Spinal cord (tissue), 10 donors: ENCODE results near the gene PTCH1. TPM values are rescaled to one million over a fixed set of nuclear protein-coding genes. Genes with fewer than 3 reads are reported as not detected.

Experiments used
- DNase-seq, 6 donors: peaks; one replicate each; pipeline versions ENCODE4 v3.0.0 to v3.0.0-alpha.2; 2013 to 2015; ENCODE audit warnings: low spot score in 6 of 6, low read depth in 4 of 6
- H3K27ac ChIP-seq: one replicate; pipeline ENCODE4 v1.5.1; 2013; ENCODE audit warnings: low read depth, low read length, control low read depth
- H3K27me3 ChIP-seq: one replicate; pipeline ENCODE4 v1.6.1; 2013; ENCODE audit warnings: low read length; ENCODE audit not compliant: control insufficient read depth, insufficient read depth
- H3K36me3 ChIP-seq: one replicate; pipeline ENCODE4 v1.6.1; 2013; ENCODE audit warnings: low read length; ENCODE audit not compliant: control insufficient read depth, insufficient read depth
- H3K4me1 ChIP-seq: one replicate; pipeline ENCODE4 v1.6.1; 2013; ENCODE audit warnings: low read length; ENCODE audit not compliant: control insufficient read depth, insufficient read depth
- H3K4me3 ChIP-seq: one replicate; pipeline ENCODE4 v1.5.1; 2013; ENCODE audit warnings: low read depth, low read length, control low read depth
- H3K9me3 ChIP-seq: one replicate; pipeline ENCODE4 v1.6.1; 2013; ENCODE audit warnings: low read length; ENCODE audit not compliant: control insufficient read depth, insufficient read depth
- WGBS: methylation state at CpG from one replicate; pipeline ENCODE4 v1.1.5; 2013; ENCODE audit warnings: missing lambda C conversion rate; ENCODE audit not compliant: insufficient coverage; 5-methylcytosine and 5-hydroxymethylcytosine counted together
- polyA plus RNA-seq, 2 donors: library from polyadenylated mRNA; unstranded; fragments of 120-200 nt; gene quantifications; one replicate each; pipeline ENCODE4 v1.2.1, GENCODE V29; 2013; ENCODE audit not compliant: insufficient read length in 2 of 2
- total RNA-seq, 2 donors: library from RNA; depleted of rRNA in 1 of 2; stranded (reverse); fragments of 120-200 nt in 1 of 2; fragments of >200 nt in 1 of 2; gene quantifications; one replicate each; pipeline versions ENCODE4 v1.2.3 to v1.2.4, GENCODE V29; 2013 to 2014
- donor health status: healthy.

The PTCH1 gene
- total and polyA plus RNA-seq, 4 donors, result 24.2 to 76.7 (median 45.2) TPM

GRCh38 chr9:95495529-95495928, 21.2 kb downstream of the PTCH1 start:
- no peaks in the 10 kb centered on the region for H3K9me3 ChIP-seq
- DNase-seq, result no peak
- H3K4me3 ChIP-seq, result no peak overlapping the region
- peak overlapping the region; percentile 81 for H3K27ac ChIP-seq
- peaks cover 55% of the 10 kb centered on the region for H3K4me1 ChIP-seq
- WGBS, result no CpG with 5 or more reads among the region's 3 CpGs
- H3K27me3 ChIP-seq, result no peaks in the 10 kb centered on the region
- peaks cover 8% of the 10 kb centered on the region for H3K36me3 ChIP-seq

DNA sequence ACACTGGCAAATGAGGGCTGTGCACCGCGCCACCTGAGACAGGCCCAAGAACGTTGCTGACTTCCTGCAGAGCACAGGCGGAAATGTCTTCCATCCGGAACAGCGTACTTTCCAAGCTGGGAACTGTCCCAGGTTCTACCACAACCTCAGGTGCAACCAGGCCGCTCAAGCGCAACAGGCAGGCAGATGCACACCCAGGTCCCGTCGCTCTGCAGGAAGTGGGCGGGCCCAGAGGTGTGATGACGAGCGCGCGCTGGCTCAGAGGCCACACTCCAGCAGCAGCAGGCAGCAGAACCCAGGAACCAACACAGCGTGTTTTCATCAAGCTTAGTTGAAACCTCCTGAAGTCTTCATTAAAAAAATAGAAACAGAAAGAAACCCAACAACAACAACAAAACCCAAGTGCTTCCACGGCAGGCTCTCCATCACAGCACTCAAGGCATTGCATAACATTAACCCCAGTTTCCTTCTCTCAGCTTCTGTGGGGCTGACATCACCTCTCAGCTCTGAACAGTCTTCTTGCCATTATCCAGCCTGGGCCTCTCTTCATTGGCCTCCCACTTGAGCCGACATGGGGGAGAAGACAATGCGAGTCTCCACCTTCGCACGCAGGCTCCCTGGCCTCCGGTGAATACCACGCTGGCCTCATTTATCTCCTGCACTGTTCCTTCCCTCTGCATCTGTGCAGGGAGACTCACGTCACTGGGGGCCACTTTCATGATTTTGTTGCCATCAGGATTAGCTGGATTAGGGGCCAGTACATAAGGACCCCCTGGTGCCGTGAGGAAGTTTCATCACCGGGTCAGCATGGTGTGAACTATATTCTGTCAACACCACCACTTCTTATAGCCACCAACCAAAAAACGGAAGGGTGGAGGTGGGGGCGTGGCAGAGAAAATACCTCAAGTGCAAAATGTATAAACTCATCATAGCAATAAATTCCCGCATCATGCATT, 22.1 kb downstream of the PTCH1 start:
- H3K4me3 ChIP-seq, result peak overlapping the region; percentile 31
- 11% methylated on average over 23 of the region's 29 CpGs for WGBS
- H3K9me3 ChIP-seq, result no peaks in the 10 kb centered on the region
- H3K36me3 ChIP-seq, result peaks cover 8% of the 10 kb centered on the region
- H3K4me1 ChIP-seq, result peaks cover 48% of the 10 kb centered on the region
- peak in 1 of 6 donors; percentile 85 for DNase-seq
- H3K27ac ChIP-seq, result peak overlapping the region; percentile 81
- H3K27me3 ChIP-seq, result no peaks in the 10 kb centered on the region

DNA sequence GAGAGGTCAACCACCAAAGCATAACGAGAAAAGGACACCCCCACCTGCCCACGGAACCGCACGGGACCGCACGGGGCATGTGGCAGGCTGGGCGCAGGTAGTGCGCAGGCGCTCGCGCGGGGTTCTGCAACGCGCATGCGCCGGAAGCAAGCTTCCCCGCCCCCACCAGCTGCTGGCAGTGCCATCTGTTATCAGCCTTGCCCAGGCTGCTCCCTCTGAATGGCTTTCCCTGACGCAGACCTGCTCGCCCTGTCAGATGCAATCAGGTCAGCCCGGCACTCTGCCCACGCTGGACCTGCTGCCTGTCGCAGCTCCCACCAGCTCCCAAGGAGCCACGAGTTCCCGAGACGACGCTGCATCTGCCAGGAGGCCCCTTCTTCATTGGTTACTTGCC, 22.8 kb downstream of the PTCH1 start:
- H3K36me3 ChIP-seq, result peaks cover 8% of the 10 kb centered on the region
- 15% methylated on average over 25 of the region's 26 CpGs for WGBS
- H3K27ac ChIP-seq, result peak overlapping the region; percentile 81
- H3K4me1 ChIP-seq, result peaks cover 43% of the 10 kb centered on the region
- no peaks in the 10 kb centered on the region for H3K27me3 ChIP-seq
- DNase-seq, result peak in 2 of 6 donors; percentile 88 to 96
- peak overlapping the region; percentile 31 for H3K4me3 ChIP-seq
- no peaks in the 10 kb centered on the region for H3K9me3 ChIP-seq

GRCh38 chr9:95493402-95493801, 23.4 kb downstream of the PTCH1 start:
- no peaks in the 10 kb centered on the region for H3K9me3 ChIP-seq
- peak overlapping the region; percentile 81 for H3K27ac ChIP-seq
- DNase-seq, result peak in 1 of 6 donors; percentile 52
- no peaks in the 10 kb centered on the region for H3K27me3 ChIP-seq
- H3K4me1 ChIP-seq, result peaks cover 36% of the 10 kb centered on the region
- H3K36me3 ChIP-seq, result peaks cover 8% of the 10 kb centered on the region
- no CpG with 5 or more reads among the region's 5 CpGs for WGBS
- peak overlapping the region; percentile 31 for H3K4me3 ChIP-seq

DNA sequence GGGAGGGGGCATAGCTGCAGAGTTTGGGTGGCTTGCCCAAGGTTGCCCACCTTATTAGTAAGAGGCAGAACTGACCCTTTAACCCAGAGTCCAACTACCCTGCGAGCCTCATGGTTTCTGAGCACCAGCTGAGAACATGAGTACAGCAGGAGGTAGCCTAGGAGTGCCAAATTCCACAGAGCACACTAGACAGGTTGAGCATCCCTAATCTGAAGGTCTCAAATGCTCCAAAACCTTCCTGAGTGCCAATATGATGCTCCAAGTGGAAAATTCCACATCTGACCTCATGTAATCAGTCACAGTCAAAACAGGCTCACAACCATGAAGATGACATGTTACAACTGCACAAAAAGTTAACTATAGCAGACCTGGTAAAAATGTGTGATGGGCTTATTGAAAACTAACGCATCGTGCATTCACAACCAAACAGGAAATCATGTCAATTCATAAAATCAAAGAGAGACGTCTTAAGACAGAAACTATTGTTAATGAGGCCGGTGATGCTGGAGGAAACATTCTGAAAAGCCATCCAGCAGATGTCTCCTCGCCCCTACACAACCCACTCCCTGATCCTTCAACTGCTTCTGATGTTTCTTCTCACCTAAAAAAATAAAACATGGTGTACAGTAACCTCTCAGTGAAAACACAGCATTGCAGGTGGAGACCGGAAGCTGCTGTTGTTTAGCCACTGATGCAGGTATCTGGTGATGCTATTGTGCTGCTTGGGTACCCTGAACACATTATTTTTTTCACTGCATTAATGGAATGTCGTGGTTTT, 25.0 kb downstream of the PTCH1 start:
- no peaks in the 10 kb centered on the region for H3K9me3 ChIP-seq
- 33% methylated on average over 1 of the region's 8 CpGs for WGBS
- peaks cover 8% of the 10 kb centered on the region for H3K36me3 ChIP-seq
- DNase-seq, result peak in 1 of 6 donors; percentile 29
- H3K4me1 ChIP-seq, result peaks cover 35% of the 10 kb centered on the region
- no peak overlapping the region for H3K27ac ChIP-seq
- no peaks in the 10 kb centered on the region for H3K27me3 ChIP-seq
- no peak overlapping the region for H3K4me3 ChIP-seq

- Histone ChIP-seq H3K27me3 (no peaks in the 10 kb centered on the region), H3K4me1 (peaks cover 35% of the 10 kb centered on the region), H3K9me3 (no peaks in the 10 kb centered on the region), H3K36me3 (peaks cover 1% of the 10 kb centered on the region), H3K27ac (no peak overlapping the region), H3K4me3 (no peak overlapping the region)
- 45% methylated on average over 4 of the region's 5 CpGs for WGBS
- DNase-seq, result peak in 1 of 6 donors; percentile 2
Measured at GRCh38 chr9:95488954-95489353, 27.8 kb downstream of the PTCH1 start.

DNA sequence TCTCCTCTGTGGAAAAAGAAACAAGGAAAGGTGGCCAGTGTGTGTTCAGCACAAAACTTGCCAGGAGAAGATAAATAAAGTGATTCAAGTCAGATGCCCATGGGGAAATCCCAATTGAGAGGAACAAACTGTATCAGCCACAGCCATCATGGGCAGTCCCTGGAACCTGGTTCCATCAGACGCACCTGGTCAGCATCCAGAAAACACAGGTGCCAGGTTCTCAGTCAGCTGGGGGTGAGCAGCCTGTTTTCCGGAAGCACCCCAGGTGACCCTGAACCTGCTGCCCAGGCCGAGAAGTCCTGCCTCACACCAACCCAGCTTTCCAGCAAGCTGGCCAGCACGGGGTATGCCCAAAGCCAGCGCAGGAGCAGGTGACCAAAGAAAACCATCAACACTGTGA, 30.5 kb downstream of the PTCH1 start:
- Histone ChIP-seq H3K4me1 (peaks cover 31% of the 10 kb centered on the region), H3K36me3 (no peaks in the 10 kb centered on the region), H3K4me3 (no peak overlapping the region), H3K9me3 (no peaks in the 10 kb centered on the region), H3K27ac (peak overlapping the region; percentile 77), H3K27me3 (no peaks in the 10 kb centered on the region)
- no peak for DNase-seq
- 55% methylated on average over 5 of the region's 5 CpGs for WGBS

DNA sequence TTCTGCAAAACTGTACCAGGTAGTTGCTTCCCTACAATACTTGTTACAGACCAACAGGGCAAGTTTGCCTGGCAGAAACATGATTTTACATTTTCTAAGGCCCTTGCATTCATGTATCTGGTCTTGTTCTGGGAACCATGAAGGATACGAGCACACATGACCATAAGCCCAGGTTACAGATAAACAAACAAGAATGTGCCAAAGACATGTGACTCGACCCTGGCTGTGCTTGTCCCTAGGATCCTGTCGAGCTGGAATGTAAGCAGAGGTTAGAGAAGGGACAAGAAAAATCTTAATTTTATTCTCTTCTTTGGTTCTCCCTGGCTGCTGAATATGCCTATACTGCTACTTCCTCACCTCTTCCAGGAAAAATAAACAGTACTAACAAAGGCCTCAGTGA, 32.5 kb downstream of the PTCH1 start:
- 40% methylated on average over 1 of the region's 3 CpGs for WGBS
- Histone ChIP-seq H3K9me3 (no peaks in the 10 kb centered on the region), H3K36me3 (peaks cover 12% of the 10 kb centered on the region), H3K4me1 (peaks cover 47% of the 10 kb centered on the region), H3K4me3 (no peak overlapping the region), H3K27me3 (no peaks in the 10 kb centered on the region), H3K27ac (no peak overlapping the region)
- DNase-seq, result peak in 1 of 6 donors; percentile 2

DNA sequence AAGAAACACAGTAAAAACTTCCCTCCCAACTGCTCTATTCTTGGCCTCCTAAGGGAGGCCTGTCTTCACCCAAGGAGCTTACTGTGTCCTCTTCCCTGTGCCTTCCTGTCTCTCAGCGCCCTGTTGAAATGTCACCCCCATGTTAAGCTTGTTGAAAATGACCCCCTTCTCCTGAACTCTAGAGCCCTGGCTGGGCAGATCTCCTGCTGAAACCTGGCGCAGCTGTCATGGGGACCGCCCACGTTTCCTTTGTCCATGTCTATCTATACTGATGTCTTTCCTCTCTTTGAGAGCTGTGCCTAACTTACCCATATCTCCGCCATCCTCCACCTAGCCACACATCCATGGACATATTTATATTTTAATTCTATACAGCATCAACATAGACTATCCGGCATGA, 33.3 kb downstream of the PTCH1 start:
- no peak overlapping the region for H3K4me3 ChIP-seq
- no peak for DNase-seq
- H3K27ac ChIP-seq, result no peak overlapping the region
- 52% methylated on average over 4 of the region's 6 CpGs for WGBS
- peaks cover 53% of the 10 kb centered on the region for H3K4me1 ChIP-seq
- H3K9me3 ChIP-seq, result no peaks in the 10 kb centered on the region
- H3K36me3 ChIP-seq, result peaks cover 16% of the 10 kb centered on the region
- H3K27me3 ChIP-seq, result no peaks in the 10 kb centered on the region
